Endothelial cell of umbilical vein (primary cell): ENCODE data around the gene MAML2. TPM values are rescaled to one million over a fixed set of nuclear protein-coding genes. Genes with fewer than 3 reads are reported as not detected.

ENCODE experiments used
- BruUV-seq: library from RNA; stranded (reverse); fragments of 400-500 nt; replicated peaks from 2 replicates; lab custom pipeline; 2021; lab: Mats Ljungman, UMichigan
- CTCF ChIA-PET: fragments of 300-600, 350-600 bp; sonication (Branson Sonifier 250); formaldehyde crosslinking; loops from one replicate; lab custom pipeline; 2021; ENCODE audit warnings: antibody characterized with exemption, inconsistent platforms; lab: Charles Lee
- POLR2A ChIA-PET: fragments of 300-600, 350-600 bp; sonication (Branson Sonifier 250); formaldehyde crosslinking; loops from one replicate; lab custom pipeline; 2021; ENCODE audit warnings: antibody characterized with exemption, inconsistent platforms; lab: Charles Lee
- DNase-seq: peaks from one replicate; pipeline ENCODE4 v3.0.0-alpha.2; 2011; ENCODE audit warnings: low read depth, low spot score
- FAIRE-seq: peaks from 2 replicates; lab custom pipeline; 2011; peaks lifted over from hg19 to GRCh38; lab: Jason Lieb, UNC
- H2AFZ ChIP-seq: 2 replicates; pipeline ENCODE4 v1.6.0; 2012; ENCODE audit warnings: low read depth, low read length, control low read depth, inconsistent platforms
- H3K27ac ChIP-seq: 2 replicates; pipeline ENCODE4 v1.5.1; 2011; ENCODE audit warnings: low read depth, mild to moderate bottlenecking, control low read depth, low read length, moderate library complexity; ENCODE audit not compliant: insufficient read depth
- H3K27me3 ChIP-seq, 2 experiments: 2 replicates each; pipeline versions ENCODE4 v1.6.0 to v1.6.1; 2011; ENCODE audit warnings: low read length in 2 of 2, mixed read lengths in 1 of 2; ENCODE audit not compliant: control insufficient read depth in 2 of 2, insufficient read depth in 2 of 2
- H3K36me3 ChIP-seq, 2 experiments: 2 replicates in 1 of 2; 3 replicates in 1 of 2; pipeline ENCODE4 v1.5.1; 2011; ENCODE audit warnings: low read length in 2 of 2, mild to moderate bottlenecking in 1 of 2, moderate library complexity in 1 of 2; ENCODE audit not compliant: control insufficient read depth in 2 of 2, insufficient read depth in 2 of 2; ENCODE audit errors: extremely low read depth in 1 of 2
- H3K4me1 ChIP-seq: 3 replicates; pipeline ENCODE4 v1.5.1; 2011; ENCODE audit warnings: mild to moderate bottlenecking, low read length; ENCODE audit not compliant: control insufficient read depth, insufficient read depth; ENCODE audit errors: extremely low read depth
- H3K4me2 ChIP-seq: 2 replicates; pipeline ENCODE4 v1.6.1; 2011; ENCODE audit warnings: low read length, control low read depth, mixed read lengths; ENCODE audit not compliant: insufficient read depth
- H3K4me3 ChIP-seq, 3 experiments: fragments of 200-600 bp in 1 of 3; sonication (generic), shearing (Covaris generic) in 1 of 3; replicated peaks in 1 of 3; 2 replicates each; pipeline ENCODE4 v1.5.1; 2011 to 2016; ENCODE audit warnings: control low read depth in 3 of 3, low read length in 3 of 3, mild to moderate bottlenecking in 2 of 3, inconsistent platforms in 1 of 3, low read depth in 1 of 3, moderate library complexity in 1 of 3; ENCODE audit not compliant: insufficient read depth in 1 of 3
- H3K79me2 ChIP-seq: 2 replicates; pipeline ENCODE4 v1.6.0; 2012; ENCODE audit warnings: low read length, inconsistent platforms; ENCODE audit not compliant: control insufficient read depth, insufficient read depth
- H3K9ac ChIP-seq: replicated peaks from 2 replicates; pipeline ENCODE3; 2011; ENCODE audit warnings: low read length, control low read depth; ENCODE audit not compliant: insufficient read depth; ENCODE audit errors: extremely low read depth
- H3K9me1 ChIP-seq: replicated peaks from 3 replicates; pipeline ENCODE4 v1.6.0; 2011; ENCODE audit warnings: mild to moderate bottlenecking, low read length; ENCODE audit not compliant: control insufficient read depth, insufficient read depth; ENCODE audit errors: extremely low read depth
- H3K9me3 ChIP-seq: replicated peaks from 2 replicates; pipeline ENCODE4 v1.5.1; 2012; ENCODE audit warnings: low read length, inconsistent platforms; ENCODE audit not compliant: control insufficient read depth, insufficient read depth
- H4K20me1 ChIP-seq: replicated peaks from 2 replicates; pipeline ENCODE3; 2011; ENCODE audit warnings: mild to moderate bottlenecking, low read length; ENCODE audit not compliant: control insufficient read depth, insufficient read depth; ENCODE audit errors: extremely low read depth
- EZH2 ChIP-seq: IDR thresholded peaks from 2 replicates; pipeline ENCODE4 v1.6.1; 2012; ENCODE audit warnings: borderline replicate concordance, low read depth, mild to moderate bottlenecking, moderate library complexity, low read length, inconsistent platforms; ENCODE audit not compliant: severe bottlenecking
- FOS ChIP-seq: IDR thresholded peaks from 2 replicates; pipeline ENCODE4 v1.6.1; 2011; ENCODE audit warnings: mild to moderate bottlenecking, low read length, moderate library complexity, borderline replicate concordance; ENCODE audit not compliant: insufficient read depth
- GATA2 ChIP-seq: IDR thresholded peaks from 2 replicates; pipeline ENCODE4 v1.7.0; 2011; ENCODE audit warnings: low read depth, mild to moderate bottlenecking, moderate library complexity, mixed read lengths, low read length; ENCODE audit not compliant: insufficient read length, insufficient read depth
- JUN ChIP-seq: IDR thresholded peaks from 2 replicates; pipeline ENCODE4 v1.6.1; 2011; ENCODE audit warnings: borderline replicate concordance, low read depth; ENCODE audit not compliant: insufficient read length, insufficient read depth
- MAX ChIP-seq: IDR thresholded peaks from 2 replicates; pipeline ENCODE4 v1.6.1; 2011; ENCODE audit not compliant: insufficient read depth, insufficient read length
- MYC ChIP-seq: IDR thresholded peaks from one replicate; pipeline ENCODE4 v1.6.1; 2011; ENCODE audit warnings: mild to moderate bottlenecking, low read depth, low read length
- POLR2A ChIP-seq: IDR thresholded peaks from 2 replicates; pipeline ENCODE4 v1.6.1; 2012; ENCODE audit warnings: low read depth, mild to moderate bottlenecking, control low read depth, low read length
- POLR2AphosphoS5 ChIP-seq: IDR thresholded peaks from 2 replicates; pipeline ENCODE4 v1.6.1; 2012; ENCODE audit warnings: low read depth, mild to moderate bottlenecking, control low read depth, low read length, moderate library complexity; ENCODE audit not compliant: insufficient read depth
- dilution Hi-C: fragments of 300-500 bp; cut with MboI; formaldehyde crosslinking; loops from one replicate; pipeline ENCODE4 v1.15.0; 2019; ENCODE audit warnings: low sequenced_read_pairs; ENCODE audit not compliant: extremely low pct_ligation_motif_present
- intact Hi-C: fragments of 100-400 bp; cut with micrococcal nuclease; formaldehyde crosslinking; loops from one replicate; pipeline ENCODE4 v1.10.0; 2022
- polyA plus RNA-seq, 4 experiments: library from polyadenylated mRNA; depleted of rRNA in 3 of 4; stranded (reverse) in 3 of 4; unstranded in 1 of 4; fragments of >200 nt; gene quantifications; 2 replicates each; pipeline versions ENCODE4 v1.2.1 to v1.2.3, GENCODE V29; 2011 to 2012; ENCODE audit warnings: missing spikeins in 1 of 4
- total RNA-seq: library from RNA; stranded (reverse); gene quantifications from 2 replicates; pipeline ENCODE4 v1.2.3, GENCODE V29; 2021
- TF ChIP-seq, protein P1 (sequence below), 2 donors: IDR thresholded peaks; 1 replicate in 1 of 2; 2 replicates in 1 of 2; pipeline ENCODE4 v1.5.1; 2011; ENCODE audit warnings: low read length in 2 of 2, mild to moderate bottlenecking in 2 of 2, moderate library complexity in 2 of 2, control low read depth in 1 of 2, inconsistent platforms in 1 of 2, low read depth in 1 of 2; ENCODE audit not compliant: insufficient read depth in 1 of 2; ENCODE audit errors: extremely low read depth in 1 of 2

Gene MAML2
- total and polyA plus RNA-seq, 2 donors (not counting 3 experiments of a cell fraction or from before 2014, with no cell fraction given) = 12.4 to 16.8 TPM

DNA sequence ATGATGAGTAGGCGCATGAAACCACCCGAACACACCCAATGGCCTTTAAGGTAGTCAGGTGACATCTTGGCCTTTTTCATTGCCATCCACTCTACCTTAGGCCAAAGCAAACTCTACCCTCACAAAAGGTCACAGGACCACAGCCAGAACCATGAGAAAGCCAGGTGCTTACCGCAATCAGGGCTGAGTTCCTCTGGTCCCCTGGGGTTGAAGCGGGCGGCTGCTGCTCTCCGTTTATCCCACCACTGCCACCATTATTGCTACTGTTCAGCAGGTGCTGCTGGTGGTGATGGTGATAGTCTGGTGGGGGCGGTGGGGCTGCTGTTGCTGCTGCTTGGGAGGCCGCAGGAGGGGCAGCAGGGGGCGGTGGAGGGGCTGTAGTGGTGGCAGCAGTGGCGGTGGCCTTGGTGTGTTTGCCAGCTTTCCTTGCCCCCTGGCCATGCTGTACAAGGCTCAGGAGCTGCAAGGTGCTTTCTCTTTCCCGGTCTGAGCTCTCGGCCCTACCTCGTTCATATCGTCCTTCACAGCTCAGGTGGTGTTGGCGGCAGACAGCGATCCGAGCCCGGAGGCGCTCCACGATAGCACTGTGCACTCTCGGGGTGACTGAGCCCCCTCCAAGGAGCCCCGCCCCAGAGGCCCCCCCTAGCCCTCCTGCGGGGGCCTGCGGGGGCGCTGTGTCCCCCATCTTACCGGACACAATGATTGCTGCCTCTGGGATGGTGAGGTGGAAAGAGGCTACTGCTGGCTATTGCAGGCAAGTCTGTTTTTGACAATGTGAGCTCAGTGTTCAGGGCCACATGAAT lies 1.6 kb downstream of the MAML2 start:
- DNase-seq (peak; percentile 49), FAIRE-seq (no peak)
- no peaks in the 10 kb centered on the region for H4K20me1 ChIP-seq
- peak overlapping the region; percentile 36 for H2AFZ ChIP-seq
- CTCF ChIA-PET = interaction anchor here (0.7 to 8.5 kb wide), 30 partner anchors 9 to 505 kb away, joined by 3 to 215 read pairs (median 8); partner anchors contain the start of genes CCDC82 and JRKL
- POLR2A ChIA-PET = interaction anchor here (0.6 to 2.9 kb wide), 4 partner anchors 35 to 418 kb away, joined by 3 to 13 read pairs (median 4); partner anchors contain the start of genes CCDC82, JRKL and MTMR2
- H3K27me3 ChIP-seq = no peaks in the 10 kb centered on the region
- peak overlapping the region; percentile 88 for H3K27ac ChIP-seq
- H3K9me3 ChIP-seq = no peaks in the 10 kb centered on the region
- BruUV-seq = no TSS peak
- no peak for TF ChIP-seq POLR2A
- TF ChIP-seq FOS = no peak
- TF ChIP-seq, protein P1, sequence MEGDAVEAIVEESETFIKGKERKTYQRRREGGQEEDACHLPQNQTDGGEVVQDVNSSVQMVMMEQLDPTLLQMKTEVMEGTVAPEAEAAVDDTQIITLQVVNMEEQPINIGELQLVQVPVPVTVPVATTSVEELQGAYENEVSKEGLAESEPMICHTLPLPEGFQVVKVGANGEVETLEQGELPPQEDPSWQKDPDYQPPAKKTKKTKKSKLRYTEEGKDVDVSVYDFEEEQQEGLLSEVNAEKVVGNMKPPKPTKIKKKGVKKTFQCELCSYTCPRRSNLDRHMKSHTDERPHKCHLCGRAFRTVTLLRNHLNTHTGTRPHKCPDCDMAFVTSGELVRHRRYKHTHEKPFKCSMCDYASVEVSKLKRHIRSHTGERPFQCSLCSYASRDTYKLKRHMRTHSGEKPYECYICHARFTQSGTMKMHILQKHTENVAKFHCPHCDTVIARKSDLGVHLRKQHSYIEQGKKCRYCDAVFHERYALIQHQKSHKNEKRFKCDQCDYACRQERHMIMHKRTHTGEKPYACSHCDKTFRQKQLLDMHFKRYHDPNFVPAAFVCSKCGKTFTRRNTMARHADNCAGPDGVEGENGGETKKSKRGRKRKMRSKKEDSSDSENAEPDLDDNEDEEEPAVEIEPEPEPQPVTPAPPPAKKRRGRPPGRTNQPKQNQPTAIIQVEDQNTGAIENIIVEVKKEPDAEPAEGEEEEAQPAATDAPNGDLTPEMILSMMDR (IDR thresholded peaks at IDR 0.05; ENCODE audit: extremely low read depth in 1 of 2, insufficient read depth in 1 of 2, low read depth in 1 of 2, low read length in 2 of 2) = peak; percentile 46 to 52
- peak overlapping the region; percentile 97 for H3K4me2 ChIP-seq
- peak overlapping the region; percentile 59 to 98 (median 94) for H3K4me3 ChIP-seq
- no peaks in the 10 kb centered on the region for H3K9me1 ChIP-seq
- H3K79me2 ChIP-seq = peaks cover 32% of the 10 kb centered on the region
- H3K4me1 ChIP-seq = peaks cover 30% of the 10 kb centered on the region
- H3K9ac ChIP-seq = peak overlapping the region; percentile 95
- intact Hi-C loops (loop anchor here (1.0 to 5.0 kb wide), 6 partner anchors 27 to 417 kb away; partner anchors contain the start of genes CCDC82 and MTMR2), dilution Hi-C loops (no loop called here)
- no peaks in the 10 kb centered on the region for H3K36me3 ChIP-seq

DNA sequence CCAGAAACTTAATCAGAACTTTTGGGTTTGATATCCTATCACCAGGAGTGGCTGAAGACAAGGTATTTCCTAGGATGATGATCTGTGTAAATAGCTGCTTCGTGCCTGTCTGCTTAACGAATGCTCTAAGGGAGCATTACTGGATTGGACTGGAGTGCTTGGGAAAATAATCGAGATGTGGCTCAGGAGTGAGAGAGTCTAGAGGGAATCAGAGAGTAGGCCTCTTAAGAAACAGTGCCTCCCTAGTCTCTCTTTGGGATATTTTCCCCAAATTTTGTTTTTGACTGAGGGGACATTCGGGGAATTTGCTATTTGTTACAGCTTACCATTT lies 2.5 kb downstream of the MAML2 start:
- Histone ChIP-seq H4K20me1 (no peaks in the 10 kb centered on the region), H3K27me3 (no peaks in the 10 kb centered on the region), H2AFZ (no peak overlapping the region), H3K27ac (no peak overlapping the region), H3K9me1 (no peaks in the 10 kb centered on the region), H3K4me2 (peak overlapping the region; percentile 48), H3K79me2 (peaks cover 35% of the 10 kb centered on the region), H3K4me1 (peaks cover 30% of the 10 kb centered on the region), H3K9me3 (no peaks in the 10 kb centered on the region), H3K9ac (no peak overlapping the region), H3K36me3 (no peaks in the 10 kb centered on the region), H3K4me3 (peak overlapping the region in 1 of 3 experiments; percentile 0)
- DNase-seq = no peak
- no TSS peak for BruUV-seq
- TF ChIP-seq POLR2A (no peak), MAX (no peak), POLR2AphosphoS5 (no peak), JUN (no peak), FOS (no peak), GATA2 (no peak), EZH2 (no peak), MYC (no peak)
- TF ChIP-seq, protein P1 (IDR thresholded peaks at IDR 0.05; ENCODE audit: extremely low read depth in 1 of 2, insufficient read depth in 1 of 2, low read depth in 1 of 2, low read length in 2 of 2) = no peak
- dilution Hi-C loops (no loop called here), intact Hi-C loops (loop anchor here (5.0 kb wide), 1 partner anchor 238 kb away; no protein-coding TSS in a partner anchor)
- ChIA-PET CTCF (interaction anchor here (0.7 to 8.5 kb wide), 10 partner anchors 8 to 550 kb away, joined by 3 to 215 read pairs (median 16); partner anchors contain the start of genes CEP57 and FAM76B), POLR2A (no interaction called here)
- FAIRE-seq = no peak
